SK-N-SH treated with all-trans-retinoic acid at 6 μM for 48 hours (cell line): ENCODE data around the gene PHKA1.

Experiments used
- ARNTL ChIP-seq: fragments of 450-650 bp; formaldehyde crosslinking; IDR thresholded peaks from 2 replicates; pipeline ENCODE4 v1.5.0; 2020; ENCODE audit warnings: low read depth, mild to moderate bottlenecking, moderate library complexity, borderline replicate concordance
- CSDC2 ChIP-seq: fragments of 250-450 bp; sonication (Bioruptor Pico); IDR thresholded peaks from 2 replicates; pipeline ENCODE4 v1.5.0; 2020; ENCODE audit warnings: mild to moderate bottlenecking, moderate library complexity
- SNAI2 ChIP-seq: fragments of 250-450 bp; sonication (Bioruptor Pico); IDR thresholded peaks from 2 replicates; pipeline ENCODE4 v1.5.0; 2020; ENCODE audit warnings: mild to moderate bottlenecking, moderate library complexity
- TCF4 ChIP-seq: fragments of 250-450 bp; sonication (Bioruptor Pico); IDR thresholded peaks from 2 replicates; pipeline ENCODE4 v1.8.0; 2021; ENCODE audit warnings: mild to moderate bottlenecking, moderate library complexity, borderline replicate concordance
- TOX ChIP-seq: fragments of 250-450 bp; sonication (Bioruptor Pico); IDR thresholded peaks from 2 replicates; pipeline ENCODE4 v1.8.0; 2021; ENCODE audit warnings: mild to moderate bottlenecking, moderate library complexity, borderline replicate concordance
- ZFP3 ChIP-seq: fragments of 250-450 bp; sonication (Bioruptor Pico); IDR thresholded peaks from 2 replicates; pipeline ENCODE4 v1.5.0; 2020; ENCODE audit warnings: mild to moderate bottlenecking, moderate library complexity
- ZFP30 ChIP-seq: fragments of 450-650 bp; formaldehyde crosslinking; IDR thresholded peaks from 2 replicates; pipeline ENCODE4 v1.5.0; 2022; ENCODE audit warnings: mild to moderate bottlenecking, moderate library complexity
- ZNF565 ChIP-seq: fragments of 450-650 bp; formaldehyde crosslinking; conservative IDR thresholded peaks from 2 replicates; pipeline ENCODE4 v1.5.0; 2020; ENCODE audit warnings: low read depth, mild to moderate bottlenecking, moderate library complexity
- ZNF8 ChIP-seq: fragments of 450-650 bp; formaldehyde crosslinking; IDR thresholded peaks from 2 replicates; pipeline ENCODE4 v1.5.0; 2020; ENCODE audit warnings: mild to moderate bottlenecking, moderate library complexity
- TF ChIP-seq, protein P1 (sequence below): fragments of 250-450 bp; sonication (Bioruptor Pico); IDR thresholded peaks from 2 replicates; pipeline ENCODE4 v1.8.0; 2020; ENCODE audit warnings: mild to moderate bottlenecking, moderate library complexity, borderline replicate concordance
- TF ChIP-seq, protein P2 (sequence below): fragments of 250-450 bp; sonication (Bioruptor Pico); IDR thresholded peaks from 2 replicates; pipeline ENCODE4 v1.5.0; 2020; ENCODE audit warnings: mild to moderate bottlenecking, moderate library complexity
- TF ChIP-seq, protein P3 (sequence below): fragments of 250-450 bp; sonication (Bioruptor Pico); IDR thresholded peaks from 2 replicates; pipeline ENCODE4 v1.8.0; 2021; ENCODE audit warnings: low read depth, mild to moderate bottlenecking, moderate library complexity, borderline replicate concordance

DNA sequence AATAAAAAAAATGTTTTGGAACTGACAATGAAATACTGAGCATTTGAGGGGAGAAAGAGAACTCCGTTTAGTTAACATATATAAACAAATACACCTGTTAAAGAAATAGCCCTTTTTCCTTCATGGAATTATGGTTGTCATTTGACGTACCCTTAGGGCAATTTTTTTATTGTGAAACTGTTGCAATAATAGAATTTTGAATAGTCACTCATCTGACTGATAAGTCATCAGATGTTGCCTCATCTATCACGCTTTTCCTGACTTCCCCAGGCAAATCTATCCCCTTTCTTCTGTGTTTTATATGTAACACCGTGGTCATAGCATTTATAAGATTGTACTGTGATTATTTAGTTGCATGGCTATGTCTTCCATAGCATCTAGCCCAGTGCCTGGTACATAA lies 72.5 kb downstream of the PHKA1 start:
- TF ChIP-seq ZFP30 (CRISPR knock-in tag) (no peak), ZNF8 (CRISPR knock-in tag) (no peak), ZFP3 (CRISPR knock-in tag) (no peak), ZNF565 (CRISPR knock-in tag) (no peak), CSDC2 (CRISPR knock-in tag) (no peak), TCF4 (no peak), ARNTL (no peak), TOX (no peak), SNAI2 (CRISPR knock-in tag) (no peak)
- TF ChIP-seq, protein P1, sequence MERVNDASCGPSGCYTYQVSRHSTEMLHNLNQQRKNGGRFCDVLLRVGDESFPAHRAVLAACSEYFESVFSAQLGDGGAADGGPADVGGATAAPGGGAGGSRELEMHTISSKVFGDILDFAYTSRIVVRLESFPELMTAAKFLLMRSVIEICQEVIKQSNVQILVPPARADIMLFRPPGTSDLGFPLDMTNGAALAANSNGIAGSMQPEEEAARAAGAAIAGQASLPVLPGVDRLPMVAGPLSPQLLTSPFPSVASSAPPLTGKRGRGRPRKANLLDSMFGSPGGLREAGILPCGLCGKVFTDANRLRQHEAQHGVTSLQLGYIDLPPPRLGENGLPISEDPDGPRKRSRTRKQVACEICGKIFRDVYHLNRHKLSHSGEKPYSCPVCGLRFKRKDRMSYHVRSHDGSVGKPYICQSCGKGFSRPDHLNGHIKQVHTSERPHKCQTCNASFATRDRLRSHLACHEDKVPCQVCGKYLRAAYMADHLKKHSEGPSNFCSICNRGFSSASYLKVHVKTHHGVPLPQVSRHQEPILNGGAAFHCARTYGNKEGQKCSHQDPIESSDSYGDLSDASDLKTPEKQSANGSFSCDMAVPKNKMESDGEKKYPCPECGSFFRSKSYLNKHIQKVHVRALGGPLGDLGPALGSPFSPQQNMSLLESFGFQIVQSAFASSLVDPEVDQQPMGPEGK: no peak
- TF ChIP-seq, protein P2, sequence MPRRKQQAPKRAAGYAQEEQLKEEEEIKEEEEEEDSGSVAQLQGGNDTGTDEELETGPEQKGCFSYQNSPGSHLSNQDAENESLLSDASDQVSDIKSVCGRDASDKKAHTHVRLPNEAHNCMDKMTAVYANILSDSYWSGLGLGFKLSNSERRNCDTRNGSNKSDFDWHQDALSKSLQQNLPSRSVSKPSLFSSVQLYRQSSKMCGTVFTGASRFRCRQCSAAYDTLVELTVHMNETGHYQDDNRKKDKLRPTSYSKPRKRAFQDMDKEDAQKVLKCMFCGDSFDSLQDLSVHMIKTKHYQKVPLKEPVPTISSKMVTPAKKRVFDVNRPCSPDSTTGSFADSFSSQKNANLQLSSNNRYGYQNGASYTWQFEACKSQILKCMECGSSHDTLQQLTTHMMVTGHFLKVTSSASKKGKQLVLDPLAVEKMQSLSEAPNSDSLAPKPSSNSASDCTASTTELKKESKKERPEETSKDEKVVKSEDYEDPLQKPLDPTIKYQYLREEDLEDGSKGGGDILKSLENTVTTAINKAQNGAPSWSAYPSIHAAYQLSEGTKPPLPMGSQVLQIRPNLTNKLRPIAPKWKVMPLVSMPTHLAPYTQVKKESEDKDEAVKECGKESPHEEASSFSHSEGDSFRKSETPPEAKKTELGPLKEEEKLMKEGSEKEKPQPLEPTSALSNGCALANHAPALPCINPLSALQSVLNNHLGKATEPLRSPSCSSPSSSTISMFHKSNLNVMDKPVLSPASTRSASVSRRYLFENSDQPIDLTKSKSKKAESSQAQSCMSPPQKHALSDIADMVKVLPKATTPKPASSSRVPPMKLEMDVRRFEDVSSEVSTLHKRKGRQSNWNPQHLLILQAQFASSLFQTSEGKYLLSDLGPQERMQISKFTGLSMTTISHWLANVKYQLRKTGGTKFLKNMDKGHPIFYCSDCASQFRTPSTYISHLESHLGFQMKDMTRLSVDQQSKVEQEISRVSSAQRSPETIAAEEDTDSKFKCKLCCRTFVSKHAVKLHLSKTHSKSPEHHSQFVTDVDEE (CRISPR knock-in tag): no peak
- TF ChIP-seq, protein P3, sequence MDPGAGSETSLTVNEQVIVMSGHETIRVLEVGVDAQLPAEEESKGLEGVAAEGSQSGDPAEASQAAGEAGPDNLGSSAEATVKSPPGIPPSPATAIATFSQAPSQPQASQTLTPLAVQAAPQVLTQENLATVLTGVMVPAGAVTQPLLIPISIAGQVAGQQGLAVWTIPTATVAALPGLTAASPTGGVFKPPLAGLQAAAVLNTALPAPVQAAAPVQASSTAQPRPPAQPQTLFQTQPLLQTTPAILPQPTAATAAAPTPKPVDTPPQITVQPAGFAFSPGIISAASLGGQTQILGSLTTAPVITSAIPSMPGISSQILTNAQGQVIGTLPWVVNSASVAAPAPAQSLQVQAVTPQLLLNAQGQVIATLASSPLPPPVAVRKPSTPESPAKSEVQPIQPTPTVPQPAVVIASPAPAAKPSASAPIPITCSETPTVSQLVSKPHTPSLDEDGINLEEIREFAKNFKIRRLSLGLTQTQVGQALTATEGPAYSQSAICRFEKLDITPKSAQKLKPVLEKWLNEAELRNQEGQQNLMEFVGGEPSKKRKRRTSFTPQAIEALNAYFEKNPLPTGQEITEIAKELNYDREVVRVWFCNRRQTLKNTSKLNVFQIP (CRISPR knock-in tag): no peak
